Stimulated activated CD8-positive, alpha-beta memory T cell treated with anti-CD3 and anti-CD28 coated beads, Interleukin-12 subunit alpha, Interleukin-12 subunit beta, amount 100 ng/mL, for 4 hours (primary cell): ENCODE measurements around the gene ARHGEF11.
"Not testable (repeated sequence)": the region's sequence is repeated elsewhere in the genome, so short reads cannot be mapped to it uniquely, and the experiment has no call there.

Source experiments
- DNase-seq: peaks from one replicate; pipeline ENCODE4 v3.0.0-alpha.2; 2020; ENCODE audit warnings: low read depth

Gene ARHGEF11

GRCh38 chr1:156929596-156930238, 115.8 kb downstream of the ARHGEF11 start:
- no peak for DNase-seq

GRCh38 chr1:156928043-156928602, 117.4 kb downstream of the ARHGEF11 start:
- no peak for DNase-seq

- DNase-seq, result peak; percentile 41
Observed at GRCh38 chr1:156927215-156928042, 118.1 kb downstream of the ARHGEF11 start.

GRCh38 chr1:156926695-156927094, 118.8 kb downstream of the ARHGEF11 start:
- not testable (repeated sequence) for DNase-seq

GRCh38 chr1:156926175-156926574, 119.4 kb downstream of the ARHGEF11 start:
- DNase-seq, result no peak

- no peak for DNase-seq
Observed at GRCh38 chr1:156925154-156926010, 120.2 kb downstream of the ARHGEF11 start.

GRCh38 chr1:156924478-156925153, 120.9 kb downstream of the ARHGEF11 start:
- no peak for DNase-seq

- no peak for DNase-seq
Observed at GRCh38 chr1:156923670-156924477, 121.7 kb downstream of the ARHGEF11 start.

- DNase-seq, result no peak
Observed at GRCh38 chr1:156922986-156923669, 122.4 kb downstream of the ARHGEF11 start.

- no peak for DNase-seq
Observed at GRCh38 chr1:156921053-156921529, 124.5 kb downstream of the ARHGEF11 start.

- peak; percentile 24 for DNase-seq
Observed at GRCh38 chr1:156920233-156921052, 125.1 kb downstream of the ARHGEF11 start, which contains the start of gene LRRC71. LRRC71 (plus strand) TSS chr1:156920632; CDS start chr1:156920804, 172 bp downstream.

GRCh38 chr1:156914440-156914856, 131.1 kb downstream of the ARHGEF11 start:
- DNase-seq, result no peak

GRCh38 chr1:156913809-156914387, 131.6 kb downstream of the ARHGEF11 start:
- no peak for DNase-seq

- DNase-seq, result no peak
Observed at GRCh38 chr1:156912861-156913808, 132.4 kb downstream of the ARHGEF11 start.

- no peak for DNase-seq
Observed at GRCh38 chr1:156912310-156912709, 133.2 kb downstream of the ARHGEF11 start.

GRCh38 chr1:156911577-156912298, 133.8 kb downstream of the ARHGEF11 start:
- DNase-seq, result no peak
